ENCODE measurements around the gene ATP1B1. TPM values are rescaled to one million over a fixed set of nuclear protein-coding genes. Genes with fewer than 3 reads are reported as not detected.
"Not testable (repeated sequence)": the region's sequence is repeated elsewhere in the genome, so short reads cannot be mapped to it uniquely, and the experiment has no call there.

Gene ATP1B1
- total and polyA plus RNA-seq, 8 donors, result 93.4 to 213 (median 166) TPM

DNA sequence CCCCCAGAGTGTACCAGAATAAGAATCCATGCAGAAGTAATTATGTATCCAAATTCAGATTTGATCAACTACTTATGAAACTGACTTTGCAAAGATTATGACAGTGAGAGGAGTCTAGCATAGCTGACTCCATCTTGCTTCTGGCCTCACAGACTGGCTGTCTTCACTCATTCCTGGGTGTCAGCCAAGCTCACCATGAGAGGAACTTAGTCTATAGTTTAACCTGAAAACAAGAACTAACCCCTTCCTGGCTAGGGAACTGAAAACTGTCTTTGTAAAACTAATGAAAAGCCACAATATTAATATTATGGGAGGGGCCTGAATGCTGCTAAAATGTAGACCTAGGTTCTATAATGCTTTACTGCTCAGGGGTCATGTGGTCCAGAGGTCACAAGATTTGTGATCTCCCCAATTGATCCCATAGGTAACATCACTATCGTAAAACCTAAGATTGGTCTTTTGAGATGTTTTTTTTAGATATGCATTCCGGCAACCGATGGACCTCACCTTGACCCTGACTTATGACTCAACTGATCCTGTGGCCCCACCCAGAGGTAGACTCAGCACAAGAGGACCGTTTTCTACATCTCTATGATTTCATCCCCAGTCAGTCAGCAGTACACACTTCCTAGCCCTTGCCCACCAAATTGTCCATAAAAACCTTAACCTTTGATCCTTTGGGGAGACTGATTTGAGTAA is 55.2 kb downstream of the ATP1B1 start:
- ATAC-seq (no peak), FAIRE-seq (no peak), DNase-seq (no peak)
- Histone ChIP-seq H3K27me3 (no peaks in the 10 kb centered on the region), H3K4me1 (peaks cover 0 to 4% (median 0%) of the 10 kb centered on the region in 3 donors), H3K36me3 (no peaks in the 10 kb centered on the region), H3K27ac (no peak overlapping the region), H3K4me3 (no peak overlapping the region), H3K9me3 (no peaks in the 10 kb centered on the region)
- intact Hi-C loops (cut with DNase I), result no loop called here
- TF ChIP-seq, protein P1, sequence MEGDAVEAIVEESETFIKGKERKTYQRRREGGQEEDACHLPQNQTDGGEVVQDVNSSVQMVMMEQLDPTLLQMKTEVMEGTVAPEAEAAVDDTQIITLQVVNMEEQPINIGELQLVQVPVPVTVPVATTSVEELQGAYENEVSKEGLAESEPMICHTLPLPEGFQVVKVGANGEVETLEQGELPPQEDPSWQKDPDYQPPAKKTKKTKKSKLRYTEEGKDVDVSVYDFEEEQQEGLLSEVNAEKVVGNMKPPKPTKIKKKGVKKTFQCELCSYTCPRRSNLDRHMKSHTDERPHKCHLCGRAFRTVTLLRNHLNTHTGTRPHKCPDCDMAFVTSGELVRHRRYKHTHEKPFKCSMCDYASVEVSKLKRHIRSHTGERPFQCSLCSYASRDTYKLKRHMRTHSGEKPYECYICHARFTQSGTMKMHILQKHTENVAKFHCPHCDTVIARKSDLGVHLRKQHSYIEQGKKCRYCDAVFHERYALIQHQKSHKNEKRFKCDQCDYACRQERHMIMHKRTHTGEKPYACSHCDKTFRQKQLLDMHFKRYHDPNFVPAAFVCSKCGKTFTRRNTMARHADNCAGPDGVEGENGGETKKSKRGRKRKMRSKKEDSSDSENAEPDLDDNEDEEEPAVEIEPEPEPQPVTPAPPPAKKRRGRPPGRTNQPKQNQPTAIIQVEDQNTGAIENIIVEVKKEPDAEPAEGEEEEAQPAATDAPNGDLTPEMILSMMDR (IDR thresholded peaks at IDR 0.05), result no peak
- 88 to 91% methylated on average over 4 of the region's 4 CpGs for WGBS, 2 donors

DNA sequence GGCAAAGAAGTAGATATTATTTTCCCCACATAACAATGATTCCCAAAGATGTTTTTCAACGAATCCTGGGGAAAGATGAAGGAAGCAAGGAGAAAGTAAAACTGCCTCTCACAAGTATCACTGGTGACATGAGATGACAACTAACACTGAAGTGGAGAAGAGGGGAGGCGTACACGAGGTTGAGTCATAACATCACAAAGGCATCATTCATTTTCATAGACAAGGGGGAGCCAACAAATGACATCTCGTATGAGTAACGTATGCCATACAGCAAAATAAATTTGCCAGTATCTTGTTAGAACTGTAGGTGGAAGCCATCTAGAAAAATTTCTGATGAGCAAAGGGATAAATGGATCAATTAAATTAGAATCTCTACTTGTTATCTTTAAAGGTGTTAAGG is 56.6 kb downstream of the ATP1B1 start:
- H3K36me3 ChIP-seq, result no peaks in the 10 kb centered on the region
- ATAC-seq, result no peak
- TF ChIP-seq, protein P1 (IDR thresholded peaks at IDR 0.05), result no peak
- peaks cover 0 to 4% (median 0%) of the 10 kb centered on the region in 3 donors for H3K4me1 ChIP-seq
- H3K27me3 ChIP-seq, result no peaks in the 10 kb centered on the region
- H3K4me3 ChIP-seq, result no peak overlapping the region
- H3K9me3 ChIP-seq, result no peaks in the 10 kb centered on the region
- no peak overlapping the region for H3K27ac ChIP-seq
- no peak for FAIRE-seq
- intact Hi-C loops (cut with DNase I), result no loop called here
- WGBS, 2 donors, result 73 to 74% methylated on average over 5 of the region's 5 CpGs
- DNase-seq, result no peak

DNA sequence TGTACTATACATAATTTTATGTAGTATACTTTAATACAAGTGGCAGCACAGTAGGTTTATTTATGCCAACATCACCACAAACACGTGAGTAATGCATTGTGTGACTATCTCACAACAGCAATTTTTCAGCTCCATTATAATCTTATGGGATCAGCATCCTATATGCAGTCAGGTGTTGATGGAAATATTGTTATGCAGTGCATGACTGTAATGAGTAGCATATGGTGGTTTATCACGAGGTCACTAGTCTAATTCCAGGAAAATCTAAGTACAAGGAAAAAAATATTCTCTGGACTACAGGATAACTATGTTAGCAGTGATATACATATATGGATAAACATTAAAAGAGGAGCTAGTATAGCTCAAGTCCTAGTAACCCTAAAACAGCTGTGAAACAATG is 69.0 kb downstream of the ATP1B1 start:
- WGBS, 2 donors, result 59 to 60% methylated on average over 2 of the region's 2 CpGs
- H3K36me3 ChIP-seq, result no peaks in the 10 kb centered on the region
- FAIRE-seq (no peak), DNase-seq (no peak), ATAC-seq (no peak)
- H3K27me3 ChIP-seq, result no peaks in the 10 kb centered on the region
- no peaks in the 10 kb centered on the region for H3K9me3 ChIP-seq
- no peaks in the 10 kb centered on the region for H3K4me1 ChIP-seq
- intact Hi-C loops (cut with DNase I), result no loop called here
- TF ChIP-seq, protein P1 (IDR thresholded peaks at IDR 0.05), result no peak
- no peak overlapping the region for H3K27ac ChIP-seq
- H3K4me3 ChIP-seq, result no peak overlapping the region

DNA sequence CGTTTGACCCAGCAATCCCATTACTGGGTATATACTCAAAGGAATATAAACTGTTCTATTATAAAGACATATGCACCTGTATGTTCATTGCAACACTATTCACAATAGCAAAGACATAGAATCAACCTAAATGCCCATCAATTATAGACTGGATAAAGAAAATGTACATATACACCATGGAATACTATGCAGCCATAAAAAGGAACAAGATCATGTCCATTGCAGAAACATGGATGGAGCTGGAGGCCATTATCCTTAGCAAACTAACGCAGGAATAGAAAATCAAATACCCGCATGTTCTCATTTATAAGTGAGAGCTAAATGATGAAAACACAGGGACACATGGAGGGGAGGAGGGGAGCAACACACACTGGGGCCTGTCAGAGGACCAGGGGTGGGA is 72.9 kb downstream of the ATP1B1 start:
- ATAC-seq; H3K4me1 ChIP-seq; H3K27ac ChIP-seq; H3K9me3 ChIP-seq; intact Hi-C loops (cut with DNase I); DNase-seq; H3K4me3 ChIP-seq; H3K27me3 ChIP-seq; H3K36me3 ChIP-seq; FAIRE-seq: not testable (repeated sequence)
- 93 to 98% methylated on average over 3 of the region's 3 CpGs for WGBS, 2 donors

DNA sequence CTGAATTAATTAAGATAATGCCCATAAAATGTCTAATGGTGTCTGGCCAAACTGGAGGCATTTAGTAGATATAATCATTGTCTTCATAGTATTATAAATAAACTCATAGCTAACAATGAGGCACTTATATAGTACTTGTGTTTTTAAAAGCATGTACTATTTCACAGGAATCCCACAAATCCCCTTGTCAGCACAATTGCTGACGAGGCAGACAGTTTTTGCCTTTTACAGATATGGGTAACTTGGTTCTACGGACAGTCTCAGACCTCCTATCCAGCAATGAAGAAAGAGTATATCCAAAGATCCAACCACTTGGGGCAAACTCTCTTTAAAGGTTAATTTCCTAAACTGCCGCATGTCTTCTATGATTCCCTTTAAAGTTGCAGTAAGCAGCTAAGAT is 73.7 kb downstream of the ATP1B1 start:
- Histone ChIP-seq H3K4me3 (no peak overlapping the region), H3K27me3 (no peaks in the 10 kb centered on the region), H3K4me1 (no peaks in the 10 kb centered on the region), H3K9me3 (no peaks in the 10 kb centered on the region), H3K36me3 (no peaks in the 10 kb centered on the region), H3K27ac (no peak overlapping the region)
- intact Hi-C loops (cut with DNase I), result no loop called here
- ATAC-seq (no peak), FAIRE-seq (no peak), DNase-seq (no peak)
- 95 to 97% methylated on average over 3 of the region's 3 CpGs for WGBS, 2 donors
- TF ChIP-seq, protein P1 (IDR thresholded peaks at IDR 0.05), result no peak

Data from pancreas (tissue), 10 donors.